H9 (cell line): ENCODE measurements around the gene UBQLN4. TPM values are rescaled to one million over a fixed set of nuclear protein-coding genes. Genes with fewer than 3 reads are reported as not detected.

Experiments
- DNase-seq: peaks from one replicate; pipeline ENCODE4 v3.0.0-alpha.2; 2017
- H2AFZ ChIP-seq: one replicate; pipeline ENCODE4 v1.6.1; 2013; ENCODE audit warnings: mild to moderate bottlenecking, low read length, control low read depth, moderate library complexity
- H2AK5ac ChIP-seq: 2 replicates; pipeline ENCODE4 v1.6.1; 2013; ENCODE audit warnings: low read length, control low read depth, mixed read lengths; ENCODE audit not compliant: insufficient read length
- H2BK120ac ChIP-seq: one replicate; pipeline ENCODE4 v1.6.1; 2013; ENCODE audit warnings: low read depth, mild to moderate bottlenecking, low read length, control low read depth, inconsistent platforms; ENCODE audit not compliant: poor library complexity, severe bottlenecking
- H2BK12ac ChIP-seq: 2 replicates; pipeline ENCODE4 v1.6.1; 2013; ENCODE audit warnings: low read length, control low read depth, mixed read lengths, low read depth; ENCODE audit not compliant: insufficient read length
- H2BK15ac ChIP-seq: 2 replicates; pipeline ENCODE4 v1.6.1; 2013; ENCODE audit warnings: low read depth, low read length, control low read depth
- H2BK20ac ChIP-seq: one replicate; pipeline ENCODE4 v1.6.1; 2013; ENCODE audit warnings: low read depth, mild to moderate bottlenecking, low read length, control low read depth, inconsistent platforms; ENCODE audit not compliant: poor library complexity, severe bottlenecking
- H2BK5ac ChIP-seq: 2 replicates; pipeline ENCODE4 v1.6.1; 2013; ENCODE audit warnings: low read length, control low read depth, mixed read lengths; ENCODE audit not compliant: insufficient read length
- H3K14ac ChIP-seq: 2 replicates; pipeline ENCODE4 v1.6.1; 2013; ENCODE audit warnings: low read length, control low read depth; ENCODE audit not compliant: insufficient read depth
- H3K18ac ChIP-seq: 2 replicates; pipeline ENCODE4 v1.6.1; 2013; ENCODE audit warnings: low read depth, mild to moderate bottlenecking, mixed read lengths, low read length, control low read depth; ENCODE audit not compliant: insufficient read length
- H3K23ac ChIP-seq: 2 replicates; pipeline ENCODE4 v1.6.1; 2013; ENCODE audit warnings: low read length, control low read depth, mixed read lengths, low read depth; ENCODE audit not compliant: insufficient read length
- H3K23me2 ChIP-seq: 2 replicates; pipeline ENCODE4 v1.6.1; 2013; ENCODE audit warnings: low read depth, mild to moderate bottlenecking, mixed read lengths, low read length, control low read depth; ENCODE audit not compliant: insufficient read length, poor library complexity, severe bottlenecking
- H3K27ac ChIP-seq: 2 replicates; pipeline ENCODE4 v1.5.1; 2013; ENCODE audit warnings: low read length, control low read depth, mixed read lengths, low read depth; ENCODE audit not compliant: insufficient read length
- H3K27me3 ChIP-seq: 2 replicates; pipeline ENCODE4 v1.6.1; 2013; ENCODE audit warnings: low read length, control low read depth, inconsistent platforms; ENCODE audit not compliant: insufficient read depth
- H3K4ac ChIP-seq: 2 replicates; pipeline ENCODE4 v1.6.1; 2013; ENCODE audit warnings: low read depth, mild to moderate bottlenecking, control low read depth, inconsistent platforms, low read length, moderate library complexity
- H3K4me1 ChIP-seq: 2 replicates; pipeline ENCODE4 v1.6.1; 2013; ENCODE audit warnings: low read length, control low read depth, inconsistent platforms; ENCODE audit not compliant: insufficient read depth
- H3K4me2 ChIP-seq: 2 replicates; pipeline ENCODE4 v1.6.1; 2013; ENCODE audit warnings: low read length, control low read depth, mixed read lengths; ENCODE audit not compliant: insufficient read length, insufficient read depth
- H3K56ac ChIP-seq: 2 replicates; pipeline ENCODE4 v1.6.1; 2013; ENCODE audit warnings: low read depth, mild to moderate bottlenecking, mixed read lengths, low read length, control low read depth; ENCODE audit not compliant: insufficient read length
- H3K79me1 ChIP-seq: 2 replicates; pipeline ENCODE4 v1.6.1; 2013; ENCODE audit warnings: low read depth, mild to moderate bottlenecking, moderate library complexity, low read length, control low read depth, inconsistent platforms; ENCODE audit not compliant: insufficient read depth, poor library complexity, severe bottlenecking
- H3K79me2 ChIP-seq: 2 replicates; pipeline ENCODE4 v1.6.1; 2013; ENCODE audit warnings: low read length, control low read depth, inconsistent platforms; ENCODE audit not compliant: insufficient read depth
- H3K9ac ChIP-seq: 2 replicates; pipeline ENCODE4 v1.6.1; 2013; ENCODE audit warnings: low read length, control low read depth, mixed read lengths; ENCODE audit not compliant: insufficient read length; ENCODE audit errors: extremely low read depth
- H3K9me3 ChIP-seq: one replicate; pipeline ENCODE4 v1.6.1; 2013; ENCODE audit warnings: low read depth, low read length, inconsistent platforms; ENCODE audit not compliant: control insufficient read depth
- H3T11ph ChIP-seq: one replicate; pipeline ENCODE4 v1.6.1; 2013; ENCODE audit warnings: mild to moderate bottlenecking, low read length, control low read depth, inconsistent platforms
- H4K20me1 ChIP-seq: one replicate; pipeline ENCODE4 v1.6.1; 2013; ENCODE audit not compliant: control insufficient read depth, insufficient read length, insufficient read depth
- H4K5ac ChIP-seq: 2 replicates; pipeline ENCODE4 v1.6.1; 2013; ENCODE audit warnings: low read depth, mild to moderate bottlenecking, mixed read lengths, low read length, control low read depth; ENCODE audit not compliant: insufficient read length
- H4K8ac ChIP-seq: replicated peaks from 2 replicates; pipeline ENCODE4 v1.6.1; 2013; ENCODE audit warnings: low read length, control low read depth, mixed read lengths, low read depth; ENCODE audit not compliant: insufficient read length
- H4K91ac ChIP-seq: 2 replicates; pipeline ENCODE4 v1.6.1; 2013; ENCODE audit warnings: low read depth, mild to moderate bottlenecking, moderate library complexity, mixed read lengths, low read length, control low read depth; ENCODE audit not compliant: insufficient read length
- H3K27ac Mint-ChIP-seq, 3 experiments: 2 replicates in 2 of 3; 3 replicates in 1 of 3; pipeline ENCODE4 v1.8.0; 2020 to 2021; ENCODE audit warnings: mixed read lengths in 3 of 3, mild to moderate bottlenecking in 1 of 3, moderate library complexity in 1 of 3
- H3K27me3 Mint-ChIP-seq: 2 replicates; pipeline ENCODE4 v1.8.0; 2021; ENCODE audit warnings: low read depth, mild to moderate bottlenecking, moderate library complexity, mixed read lengths
- H3K36me3 Mint-ChIP-seq, 3 experiments: 2 replicates in 2 of 3; 3 replicates in 1 of 3; pipeline ENCODE4 v1.8.0; 2020 to 2021; ENCODE audit warnings: low read depth in 3 of 3, mixed read lengths in 3 of 3; ENCODE audit not compliant: insufficient read depth in 1 of 3
- H3K4me1 Mint-ChIP-seq, 2 experiments: 2 replicates each; pipeline ENCODE4 v1.8.0; 2020; ENCODE audit warnings: mixed read lengths in 2 of 2
- H3K4me3 Mint-ChIP-seq, 2 experiments: 2 replicates in 1 of 2; 3 replicates in 1 of 2; pipeline ENCODE4 v1.8.0; 2020 to 2021; ENCODE audit warnings: mild to moderate bottlenecking in 2 of 2, mixed read lengths in 2 of 2, moderate library complexity in 1 of 2
- H3K9me3 Mint-ChIP-seq, 2 experiments: 2 replicates in 1 of 2; 3 replicates in 1 of 2; pipeline ENCODE4 v1.8.0; 2020; ENCODE audit warnings: mild to moderate bottlenecking in 2 of 2, mixed read lengths in 2 of 2, moderate library complexity in 1 of 2
- WGBS: extraction: QIAGEN DNeasy Blood & Tissue Kit; methylation state at CpG from one replicate; pipeline ENCODE4 v1.1.7; 2013; ENCODE audit warnings: missing lambda C conversion rate, low lambda C conversion rate, mixed read lengths; ENCODE audit not compliant: insufficient read length; ENCODE audit errors: extremely low coverage; 5-methylcytosine and 5-hydroxymethylcytosine counted together
- total RNA-seq: library from RNA; stranded (reverse); gene quantifications from 2 replicates; pipeline ENCODE4 v1.2.1, GENCODE V29; 2021
- TF ChIP-seq, protein P1 (sequence below): fragments of 200-600 bp; sonication (generic); conservative IDR thresholded peaks from 3 replicates; pipeline ENCODE4 v1.8.0; 2021; ENCODE audit warnings: antibody characterized with exemption, mild to moderate bottlenecking

Gene UBQLN4
- total RNA-seq, 1 experiment from 2014 or later: 49.4 TPM

DNA sequence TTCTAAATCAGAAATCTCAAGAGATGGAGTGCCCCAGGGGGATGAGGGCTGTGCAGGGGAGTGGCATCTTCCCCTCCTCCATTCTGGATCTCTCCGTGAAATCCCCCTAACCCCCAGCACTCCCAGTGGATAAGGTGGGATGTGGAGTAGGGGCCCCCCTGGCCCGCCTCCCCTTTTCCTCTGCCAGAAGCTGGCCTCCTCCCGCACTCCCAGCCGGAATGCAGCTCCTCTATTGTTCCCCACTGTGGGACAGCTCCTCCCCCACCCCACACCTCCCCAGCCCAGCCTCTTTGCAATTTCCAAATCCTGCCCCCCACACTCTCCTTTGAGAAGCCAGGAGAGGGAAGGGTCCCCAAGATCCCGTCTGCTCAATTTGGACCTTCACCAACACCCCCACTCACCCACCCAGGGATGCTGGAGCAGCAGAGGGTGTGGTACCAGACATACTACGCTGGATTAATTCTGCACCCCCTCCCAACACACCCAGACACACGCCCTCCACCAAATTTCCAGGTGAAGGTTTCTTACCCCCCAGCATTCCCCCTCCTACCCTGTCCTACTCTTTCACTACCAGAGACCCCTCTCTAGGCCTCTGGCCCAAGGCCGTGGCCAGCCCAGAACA lies 26.8 kb upstream of the UBQLN4 start:
- no peaks in the 10 kb centered on the region for H3K27me3 ChIP-seq
- H2BK12ac ChIP-seq: no peak overlapping the region
- no peaks in the 10 kb centered on the region for H3K9me3 ChIP-seq
- no peak overlapping the region for H3K14ac ChIP-seq
- H3K56ac ChIP-seq: no peak overlapping the region
- Mint-ChIP-seq H3K9me3 (no peaks in the 10 kb centered on the region; a peak in 1 of 5 replicates), H3K36me3 (peaks cover 18 to 49% (median 43%) of the 10 kb centered on the region in 3 experiments; a peak in 6 of 7 replicates), H3K4me3 (peak overlapping the region; percentile 88 to 97), H3K27me3 (no peaks in the 10 kb centered on the region), H3K4me1 (peaks cover 62 to 68% of the 10 kb centered on the region in 2 experiments), H3K27ac (peak overlapping the region in 2 of 3 experiments; percentile 90 to 97; a peak in 3 of 7 replicates)
- peak overlapping the region; percentile 61 for H3K4me2 ChIP-seq
- H4K91ac ChIP-seq: no peak overlapping the region
- H4K5ac ChIP-seq: no peak overlapping the region
- H3K4me1 ChIP-seq: peaks cover 23% of the 10 kb centered on the region
- no peak overlapping the region for H3K18ac ChIP-seq
- H4K20me1 ChIP-seq: no peaks in the 10 kb centered on the region
- no CpG with 5 or more reads among the region's 8 CpGs for WGBS
- H2BK5ac ChIP-seq: no peak overlapping the region
- TF ChIP-seq, protein P1, sequence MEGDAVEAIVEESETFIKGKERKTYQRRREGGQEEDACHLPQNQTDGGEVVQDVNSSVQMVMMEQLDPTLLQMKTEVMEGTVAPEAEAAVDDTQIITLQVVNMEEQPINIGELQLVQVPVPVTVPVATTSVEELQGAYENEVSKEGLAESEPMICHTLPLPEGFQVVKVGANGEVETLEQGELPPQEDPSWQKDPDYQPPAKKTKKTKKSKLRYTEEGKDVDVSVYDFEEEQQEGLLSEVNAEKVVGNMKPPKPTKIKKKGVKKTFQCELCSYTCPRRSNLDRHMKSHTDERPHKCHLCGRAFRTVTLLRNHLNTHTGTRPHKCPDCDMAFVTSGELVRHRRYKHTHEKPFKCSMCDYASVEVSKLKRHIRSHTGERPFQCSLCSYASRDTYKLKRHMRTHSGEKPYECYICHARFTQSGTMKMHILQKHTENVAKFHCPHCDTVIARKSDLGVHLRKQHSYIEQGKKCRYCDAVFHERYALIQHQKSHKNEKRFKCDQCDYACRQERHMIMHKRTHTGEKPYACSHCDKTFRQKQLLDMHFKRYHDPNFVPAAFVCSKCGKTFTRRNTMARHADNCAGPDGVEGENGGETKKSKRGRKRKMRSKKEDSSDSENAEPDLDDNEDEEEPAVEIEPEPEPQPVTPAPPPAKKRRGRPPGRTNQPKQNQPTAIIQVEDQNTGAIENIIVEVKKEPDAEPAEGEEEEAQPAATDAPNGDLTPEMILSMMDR: no peak
- H3K4ac ChIP-seq: no peak overlapping the region
- no peak overlapping the region for H3K27ac ChIP-seq
- H3K23me2 ChIP-seq: peaks cover 18% of the 10 kb centered on the region
- H2BK20ac ChIP-seq: no peak overlapping the region
- no peak overlapping the region for H2AK5ac ChIP-seq
- peak overlapping the region; percentile 5 for H3K9ac ChIP-seq
- peak; percentile 32 for DNase-seq
- peaks cover 23% of the 10 kb centered on the region; the same call in 1 of the 2 replicates for H3K79me2 ChIP-seq
- no peak overlapping the region for H3T11ph ChIP-seq
- H3K79me1 ChIP-seq: no peaks in the 10 kb centered on the region
- H2AFZ ChIP-seq: no peak overlapping the region
- no peak overlapping the region for H2BK120ac ChIP-seq
- no peak overlapping the region for H3K23ac ChIP-seq
- H2BK15ac ChIP-seq: no peak overlapping the region
- no peak overlapping the region for H4K8ac ChIP-seq
